GM12872 (cell line): Measurements from ENCODE around the gene PNPLA1.

Experiments used
- TF ChIP-seq, protein P1 (sequence below): IDR thresholded peaks from 3 replicates; pipeline ENCODE4 v1.5.1; 2011; ENCODE audit warnings: low read depth, mild to moderate bottlenecking, low read length, moderate library complexity; ENCODE audit not compliant: insufficient read depth

PNPLA1 gene

DNA sequence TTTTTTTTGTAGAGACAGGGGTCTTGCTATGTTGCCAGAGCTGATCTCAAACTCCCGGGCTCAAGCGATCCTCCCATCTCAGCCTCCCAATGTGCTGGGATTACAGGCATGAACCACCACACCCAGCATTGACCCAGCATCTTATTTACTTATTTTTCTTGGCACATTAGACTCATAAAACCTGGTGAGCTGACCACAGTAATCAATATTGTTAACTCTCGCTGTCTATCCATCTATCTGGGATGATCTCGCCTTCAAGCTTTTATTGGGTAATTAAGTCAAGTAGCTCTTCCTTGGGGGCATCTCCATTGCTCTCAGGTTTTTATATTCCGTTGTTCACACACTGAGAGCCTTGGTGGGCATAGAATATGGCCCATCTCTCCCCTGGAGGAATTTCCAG, 17.0 kb downstream of the PNPLA1 start:
- TF ChIP-seq, protein P1, sequence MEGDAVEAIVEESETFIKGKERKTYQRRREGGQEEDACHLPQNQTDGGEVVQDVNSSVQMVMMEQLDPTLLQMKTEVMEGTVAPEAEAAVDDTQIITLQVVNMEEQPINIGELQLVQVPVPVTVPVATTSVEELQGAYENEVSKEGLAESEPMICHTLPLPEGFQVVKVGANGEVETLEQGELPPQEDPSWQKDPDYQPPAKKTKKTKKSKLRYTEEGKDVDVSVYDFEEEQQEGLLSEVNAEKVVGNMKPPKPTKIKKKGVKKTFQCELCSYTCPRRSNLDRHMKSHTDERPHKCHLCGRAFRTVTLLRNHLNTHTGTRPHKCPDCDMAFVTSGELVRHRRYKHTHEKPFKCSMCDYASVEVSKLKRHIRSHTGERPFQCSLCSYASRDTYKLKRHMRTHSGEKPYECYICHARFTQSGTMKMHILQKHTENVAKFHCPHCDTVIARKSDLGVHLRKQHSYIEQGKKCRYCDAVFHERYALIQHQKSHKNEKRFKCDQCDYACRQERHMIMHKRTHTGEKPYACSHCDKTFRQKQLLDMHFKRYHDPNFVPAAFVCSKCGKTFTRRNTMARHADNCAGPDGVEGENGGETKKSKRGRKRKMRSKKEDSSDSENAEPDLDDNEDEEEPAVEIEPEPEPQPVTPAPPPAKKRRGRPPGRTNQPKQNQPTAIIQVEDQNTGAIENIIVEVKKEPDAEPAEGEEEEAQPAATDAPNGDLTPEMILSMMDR: no peak

DNA sequence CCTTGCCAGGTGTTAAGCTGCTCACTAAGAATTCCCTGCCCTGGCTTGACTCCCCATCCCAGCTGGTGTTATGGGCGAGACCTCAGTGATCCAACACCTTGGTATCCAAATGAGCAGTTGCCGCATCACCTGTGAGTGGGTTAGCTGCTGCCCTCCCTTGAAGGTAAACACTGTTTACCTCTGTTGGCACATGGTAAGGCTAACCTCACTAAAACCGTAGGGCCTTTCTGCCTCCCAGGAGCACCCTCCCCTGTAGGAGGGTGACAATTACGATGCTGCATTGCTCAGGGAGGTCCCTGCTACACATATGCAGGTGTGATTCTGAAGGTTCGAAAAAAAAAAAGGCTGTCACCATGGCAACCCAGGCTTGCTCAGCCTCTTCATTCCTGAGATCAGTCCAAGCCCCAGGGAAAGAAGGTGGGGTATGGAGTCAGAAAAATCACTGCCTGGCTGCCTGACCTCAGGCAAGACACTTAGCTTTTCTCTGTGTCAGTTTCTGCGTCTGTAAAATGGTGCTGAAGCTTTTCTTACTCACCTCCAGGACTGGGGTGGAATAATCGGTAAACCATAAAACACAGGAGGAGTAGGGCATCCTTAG, 19.5 kb downstream of the PNPLA1 start:
- TF ChIP-seq, protein P1: no peak

DNA sequence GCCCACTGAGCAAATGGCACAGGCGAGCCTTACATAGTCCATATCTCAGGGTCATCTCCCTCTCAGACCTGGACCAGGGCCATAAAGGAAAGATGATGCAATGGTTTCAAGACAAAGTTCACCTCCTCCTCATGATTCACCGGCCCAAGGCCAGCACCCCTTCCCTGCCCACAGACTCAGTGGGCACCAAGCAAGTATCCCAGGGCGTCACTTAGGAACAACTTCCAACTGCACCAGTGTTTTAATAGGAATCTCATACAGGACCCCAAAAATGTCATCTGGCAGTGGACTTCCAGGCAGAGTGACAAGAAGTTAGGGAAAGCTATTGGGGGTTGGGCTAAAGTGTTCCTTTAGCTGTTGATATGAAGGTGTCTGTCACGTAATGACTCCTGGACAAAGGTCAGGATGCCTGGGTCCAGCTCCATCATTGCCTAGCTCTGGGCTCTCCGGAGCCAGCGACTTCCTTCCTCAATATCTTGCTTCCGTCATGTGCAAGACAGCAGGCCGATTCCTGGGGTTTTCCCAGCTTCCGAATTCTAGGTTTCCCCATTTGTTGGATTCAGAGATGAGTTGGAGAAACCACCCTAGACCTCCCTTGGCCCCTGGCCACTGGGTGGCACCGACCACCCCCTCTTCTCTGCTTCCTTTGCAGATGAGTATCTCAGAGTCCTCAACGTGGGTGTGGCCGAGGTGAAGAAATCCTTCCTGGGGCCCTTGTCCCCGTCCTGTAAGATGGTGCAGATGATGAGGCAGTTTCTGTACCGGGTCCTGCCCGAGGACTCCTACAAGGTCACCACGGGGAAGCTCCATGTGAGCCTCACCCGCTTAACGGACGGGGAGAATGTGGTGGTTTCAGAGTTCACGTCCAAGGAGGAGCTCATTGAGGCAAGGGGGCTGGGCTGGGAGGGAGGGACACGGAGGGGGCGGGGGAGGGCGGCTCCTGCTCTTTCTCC, 21.1 kb downstream of the PNPLA1 start:
- TF ChIP-seq, protein P1: no peak

DNA sequence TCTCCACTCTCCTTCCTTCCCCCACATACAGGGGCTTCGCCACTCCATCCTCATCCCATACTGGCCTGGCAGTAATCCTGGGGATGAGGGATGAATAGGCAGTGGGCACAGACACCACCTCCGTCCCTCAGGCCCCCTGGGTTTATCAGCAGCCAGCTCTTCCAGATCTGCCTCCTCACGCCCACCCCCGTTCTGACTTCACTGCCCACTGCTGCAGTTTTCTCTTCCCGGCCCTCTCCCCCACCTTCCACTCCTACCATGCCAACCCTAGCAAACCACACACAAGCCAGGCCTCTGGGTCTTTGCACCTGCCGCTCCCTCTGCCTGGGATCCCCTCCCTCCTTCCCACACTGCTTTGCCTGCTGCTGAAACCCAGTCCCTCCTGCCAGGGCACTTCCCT, 22.3 kb downstream of the PNPLA1 start:
- TF ChIP-seq, protein P1: no peak

DNA sequence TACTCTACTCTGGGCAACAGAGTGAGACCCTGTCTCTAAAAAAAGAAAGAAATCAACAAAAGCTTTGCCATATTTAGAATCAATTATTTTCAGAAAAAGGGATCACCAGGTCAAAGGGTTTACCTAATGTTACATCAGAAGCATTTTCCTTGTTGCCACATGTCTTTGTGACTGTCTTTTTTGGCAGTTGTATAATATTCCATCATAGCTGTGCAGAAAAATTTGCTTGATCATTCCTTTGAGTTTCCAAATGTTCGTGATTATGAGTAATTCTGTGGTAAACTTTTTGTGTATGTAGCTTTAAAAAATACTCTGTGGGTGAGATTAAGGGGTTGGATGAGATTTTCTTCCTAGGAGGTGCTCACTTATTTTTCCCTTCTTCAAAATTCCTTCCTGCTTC, 26.4 kb downstream of the PNPLA1 start:
- TF ChIP-seq, protein P1: no peak

DNA sequence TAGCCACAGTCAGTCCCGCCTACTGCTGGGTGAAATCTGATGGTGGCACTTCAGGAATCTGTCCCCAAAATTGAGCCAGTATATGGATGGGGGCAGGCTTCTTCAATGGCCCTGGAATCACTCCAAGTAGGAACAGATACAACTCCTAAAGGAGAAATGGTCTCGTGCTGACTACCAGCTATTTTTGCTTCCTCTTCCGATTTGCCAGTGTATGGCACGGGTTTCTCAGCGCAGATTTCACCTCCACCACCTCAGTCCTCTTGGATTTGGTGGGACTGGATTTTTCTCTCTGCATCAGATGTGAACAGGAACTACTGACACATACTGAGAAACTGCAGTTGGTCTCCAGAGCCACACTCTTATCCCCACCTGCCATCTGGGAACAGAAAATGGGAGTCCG, 27.2 kb downstream of the PNPLA1 start:
- TF ChIP-seq, protein P1: no peak

DNA sequence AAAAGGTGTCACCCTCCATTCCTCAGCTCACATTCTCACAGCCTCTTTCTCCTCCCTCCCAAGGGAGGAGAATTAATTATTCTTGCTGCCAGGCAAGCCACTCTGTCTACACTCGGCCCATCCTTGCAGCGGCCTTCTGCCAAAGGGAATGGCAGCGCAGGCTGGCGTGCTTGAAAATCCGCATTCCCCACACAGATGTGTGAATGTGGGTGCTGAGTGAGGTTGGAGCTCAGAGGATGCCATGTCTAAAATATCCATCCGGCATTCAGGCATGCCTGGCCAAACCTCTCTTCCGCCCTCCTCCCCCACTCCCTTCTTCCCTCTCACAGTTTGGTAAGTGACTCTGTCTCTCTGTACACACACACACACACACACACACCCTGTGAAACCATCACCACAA, 27.7 kb downstream of the PNPLA1 start:
- TF ChIP-seq, protein P1: no peak
